Transverse colon (tissue), 3 donors: Measurements from ENCODE around the gene DAB2IP.

Source experiments
- POLR2A ChIP-seq: fragments of 450-650 bp; IDR thresholded peaks from one replicate; pipeline ENCODE4 v1.6.1; 2016; ENCODE audit warnings: antibody characterized with exemption, mild to moderate bottlenecking, moderate library complexity
- TF ChIP-seq, protein P1 (sequence below), 5 experiments: fragments of 200-600 bp in 3 of 5; fragments of 450-650 bp in 2 of 5; sonication (generic) in 3 of 5; IDR thresholded peaks; 1 replicate in 2 of 5; 2 replicates in 3 of 5; pipeline ENCODE4 v1.5.1; 2016 to 2017; ENCODE audit warnings: antibody characterized with exemption in 5 of 5, inconsistent platforms in 3 of 5, mild to moderate bottlenecking in 2 of 5, moderate library complexity in 1 of 5

DNA sequence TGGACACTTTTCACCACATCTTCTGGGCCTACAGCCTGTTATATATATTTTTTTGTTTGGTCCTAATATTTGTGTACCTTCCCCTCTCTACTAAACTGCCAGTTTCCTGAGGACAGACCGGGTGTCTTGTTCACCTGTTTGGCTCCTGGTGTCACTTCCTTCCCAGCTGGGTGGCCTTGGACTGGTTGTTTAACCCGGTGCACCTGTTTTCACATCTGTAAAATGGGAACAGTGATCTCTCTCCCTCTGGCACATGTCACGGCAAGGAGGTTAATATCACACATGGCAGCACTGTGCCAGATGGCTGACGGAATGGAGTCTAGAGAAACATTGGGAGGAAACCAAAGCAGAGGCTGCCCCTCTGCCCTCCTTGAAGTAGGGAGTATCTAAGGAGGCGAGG lies 79.7 kb downstream of the DAB2IP start:
- TF ChIP-seq, protein P1, sequence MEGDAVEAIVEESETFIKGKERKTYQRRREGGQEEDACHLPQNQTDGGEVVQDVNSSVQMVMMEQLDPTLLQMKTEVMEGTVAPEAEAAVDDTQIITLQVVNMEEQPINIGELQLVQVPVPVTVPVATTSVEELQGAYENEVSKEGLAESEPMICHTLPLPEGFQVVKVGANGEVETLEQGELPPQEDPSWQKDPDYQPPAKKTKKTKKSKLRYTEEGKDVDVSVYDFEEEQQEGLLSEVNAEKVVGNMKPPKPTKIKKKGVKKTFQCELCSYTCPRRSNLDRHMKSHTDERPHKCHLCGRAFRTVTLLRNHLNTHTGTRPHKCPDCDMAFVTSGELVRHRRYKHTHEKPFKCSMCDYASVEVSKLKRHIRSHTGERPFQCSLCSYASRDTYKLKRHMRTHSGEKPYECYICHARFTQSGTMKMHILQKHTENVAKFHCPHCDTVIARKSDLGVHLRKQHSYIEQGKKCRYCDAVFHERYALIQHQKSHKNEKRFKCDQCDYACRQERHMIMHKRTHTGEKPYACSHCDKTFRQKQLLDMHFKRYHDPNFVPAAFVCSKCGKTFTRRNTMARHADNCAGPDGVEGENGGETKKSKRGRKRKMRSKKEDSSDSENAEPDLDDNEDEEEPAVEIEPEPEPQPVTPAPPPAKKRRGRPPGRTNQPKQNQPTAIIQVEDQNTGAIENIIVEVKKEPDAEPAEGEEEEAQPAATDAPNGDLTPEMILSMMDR (IDR thresholded peaks at IDR 0.05) = no peak
- TF ChIP-seq POLR2A = no peak
